SK-N-SH treated with all-trans-retinoic acid at 6 μM for 48 hours (cell line): ENCODE data around the gene ATP6V0C.
"Not testable (repeated sequence)": the region's sequence is repeated elsewhere in the genome, so short reads cannot be mapped to it uniquely, and the experiment has no call there.

Experiments
- BACH2 ChIP-seq: fragments of 250-450 bp; sonication (Bioruptor Pico); IDR thresholded peaks from 2 replicates; pipeline ENCODE4 v1.9.0; 2021; ENCODE audit warnings: mild to moderate bottlenecking, borderline replicate concordance
- OSR1 ChIP-seq: fragments of 250-450 bp; sonication (Bioruptor Pico); IDR thresholded peaks from 2 replicates; pipeline ENCODE4 v1.8.0; 2022; ENCODE audit warnings: moderate library complexity, mild to moderate bottlenecking, inconsistent platforms
- PPARA ChIP-seq: fragments of 250-450 bp; sonication (Bioruptor Pico); IDR thresholded peaks from 2 replicates; pipeline ENCODE4 v1.5.0; 2020; ENCODE audit warnings: mild to moderate bottlenecking, borderline replicate concordance
- TOX ChIP-seq: fragments of 250-450 bp; sonication (Bioruptor Pico); IDR thresholded peaks from 2 replicates; pipeline ENCODE4 v1.8.0; 2021; ENCODE audit warnings: mild to moderate bottlenecking, moderate library complexity, borderline replicate concordance
- ZFP30 ChIP-seq: fragments of 450-650 bp; formaldehyde crosslinking; IDR thresholded peaks from 2 replicates; pipeline ENCODE4 v1.5.0; 2022; ENCODE audit warnings: mild to moderate bottlenecking, moderate library complexity

DNA sequence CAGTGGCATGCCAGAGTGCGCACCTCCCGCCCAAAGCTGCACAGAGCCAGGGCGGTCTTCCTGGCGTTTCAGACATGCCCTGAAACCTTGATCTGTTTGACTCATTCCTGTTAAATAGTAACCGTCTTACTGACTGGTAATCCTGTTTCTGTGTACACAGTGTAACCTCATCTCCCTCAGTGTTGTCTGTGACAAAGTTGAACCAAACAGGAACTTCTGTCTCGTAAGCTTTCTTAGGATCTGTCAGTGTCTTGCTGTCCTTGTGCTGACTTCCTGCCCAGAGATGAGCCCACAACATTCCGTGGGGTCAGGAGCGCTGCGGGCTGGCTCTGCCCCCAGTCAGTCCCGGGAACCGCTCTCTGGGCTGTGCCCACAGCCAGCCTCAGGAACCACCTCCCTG lies 54.8 kb downstream of the ATP6V0C start:
- TF ChIP-seq OSR1 (CRISPR knock-in tag); TOX (CRISPR knock-in tag); BACH2 (CRISPR knock-in tag); ZFP30; PPARA (CRISPR knock-in tag): not testable (repeated sequence)
